ENCODE data around the gene PXMP4.

- TF ChIP-seq CTCF (conservative IDR thresholded peaks at IDR 0.05 in 1 of 2, IDR thresholded peaks at IDR 0.05 in 1 of 2; ENCODE audit: extremely low read depth in 1 of 2, insufficient read depth in 1 of 2, low read depth in 1 of 2, low read length in 2 of 2) (no peak), EZH2 (IDR thresholded peaks at IDR 0.05; ENCODE audit: borderline replicate concordance, low read length) (no peak)
Measured at GRCh38 chr20:33659341-33660034, 60.6 kb downstream of the PXMP4 start.
